Left renal pelvis (tissue), 4 donors: ENCODE data around the gene USP49. TPM values are rescaled to one million over a fixed set of nuclear protein-coding genes. Genes with fewer than 3 reads are reported as not detected.
"Not testable (repeated sequence)": the region's sequence is repeated elsewhere in the genome, so short reads cannot be mapped to it uniquely, and the experiment has no call there.

Source experiments
- DNase-seq, 4 donors: peaks; one replicate each; pipeline ENCODE4 v3.0.0-alpha.2; 2013; ENCODE audit warnings: low read depth in 4 of 4, low spot score in 3 of 4
- polyA plus RNA-seq, 4 donors: library from polyadenylated mRNA; unstranded; fragments of 120-200 nt; gene quantifications; one replicate each; pipeline ENCODE4 v1.2.1, GENCODE V29; 2013; ENCODE audit not compliant: insufficient read length in 4 of 4

USP49 gene
- 10 to 100 TPM; 11.4 to 15.3 (median 11.9) TPM for polyA plus RNA-seq

- peak; percentile 79 to 85 (median 84) for DNase-seq
These were observed at the start of gene USP49 for GRCh38 chr6:41895300-41896233. Gene USP49, minus strand, starts transcription at chr6:41895375. Its CDS starts 88,392 bp downstream, at chr6:41806983.

GRCh38 chr6:41943456-41943855 is 48.3 kb upstream of the USP49 start:
- DNase-seq: no peak

- DNase-seq: not testable (repeated sequence)
These were observed 47.7 kb upstream of the USP49 start for GRCh38 chr6:41942882-41943281.

- DNase-seq: no peak
These were observed 47.1 kb upstream of the USP49 start for GRCh38 chr6:41942067-41942851.

- DNase-seq: peak; percentile 73 to 78 (median 76)
These were observed 46.3 kb upstream of the USP49 start, which contains the start of gene CCND3 for GRCh38 chr6:41941280-41942066. Gene CCND3, minus strand, starts transcription at chr6:41941808. Its CDS starts 159 bp downstream, at chr6:41941649.

- DNase-seq: no peak
These were observed 45.6 kb upstream of the USP49 start for GRCh38 chr6:41940759-41941279.

- no peak for DNase-seq
These were observed 44.9 kb upstream of the USP49 start for GRCh38 chr6:41939848-41940758.

GRCh38 chr6:41939176-41939847 is 44.1 kb upstream of the USP49 start:
- DNase-seq: no peak

- no peak for DNase-seq
These were observed 43.5 kb upstream of the USP49 start for GRCh38 chr6:41938590-41939175.

GRCh38 chr6:41937861-41938574 is 42.8 kb upstream of the USP49 start:
- no peak for DNase-seq

GRCh38 chr6:41937472-41937860 is 42.3 kb upstream of the USP49 start:
- no peak for DNase-seq

- no peak for DNase-seq
These were observed 41.1 kb upstream of the USP49 start for GRCh38 chr6:41936073-41936837.

- no peak for DNase-seq
These were observed 40.5 kb upstream of the USP49 start for GRCh38 chr6:41935685-41936072.

GRCh38 chr6:41935193-41935574 is 40.0 kb upstream of the USP49 start:
- no peak for DNase-seq

GRCh38 chr6:41934278-41935192 is 39.4 kb upstream of the USP49 start:
- no peak for DNase-seq

GRCh38 chr6:41932378-41932777 is 37.2 kb upstream of the USP49 start:
- DNase-seq: no peak
